GM18517 (cell line): Measurements from ENCODE around the gene PYGM.

Source experiments
- ATAC-seq: cut with Tn5 transposase; IDR thresholded peaks from one replicate; pipeline ENCODE4 v1.9.1; 2021; ENCODE audit warnings: mild to moderate bottlenecking, moderate library complexity; ENCODE audit not compliant: unreplicated experiment

Gene PYGM

DNA sequence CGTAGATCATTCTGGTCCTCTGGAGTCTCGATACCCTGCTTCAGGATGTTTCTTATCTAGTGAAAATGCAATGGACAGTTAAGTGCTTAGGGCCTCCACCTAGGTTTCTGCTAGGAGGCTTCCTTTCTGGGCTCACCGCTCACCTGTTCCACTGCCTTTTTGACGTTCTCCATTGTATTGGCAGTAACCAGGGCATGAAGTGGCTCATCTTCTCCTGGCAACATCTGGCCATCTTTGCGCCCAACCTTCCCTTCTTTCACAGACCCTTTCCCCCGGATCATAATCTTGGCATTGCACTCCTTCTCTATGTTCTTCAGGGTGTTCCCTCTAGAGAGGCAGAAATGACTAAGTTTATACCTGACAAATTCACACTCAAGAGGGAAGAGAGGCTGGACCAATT lies 9.5 kb upstream of the PYGM start:
- no peak for ATAC-seq

DNA sequence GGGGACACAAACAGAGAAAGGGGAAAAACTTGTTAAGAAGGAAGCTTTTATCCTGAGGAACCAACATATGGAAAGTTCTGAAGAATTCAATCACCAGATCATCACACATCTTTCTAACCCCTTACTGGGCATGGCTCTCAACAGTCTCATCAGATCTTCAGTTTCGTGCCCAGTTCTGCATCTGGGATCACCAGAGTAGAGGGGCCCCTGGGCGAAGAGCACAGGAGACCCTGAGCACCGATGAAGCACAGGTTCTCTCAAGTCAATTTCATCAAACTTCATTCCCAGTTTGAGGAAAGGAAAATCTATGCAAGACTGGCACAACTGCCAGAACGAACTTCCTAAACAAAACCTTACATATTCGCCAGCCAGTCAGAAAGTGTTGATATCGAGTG lies 8.5 kb upstream of the PYGM start:
- no peak for ATAC-seq

DNA sequence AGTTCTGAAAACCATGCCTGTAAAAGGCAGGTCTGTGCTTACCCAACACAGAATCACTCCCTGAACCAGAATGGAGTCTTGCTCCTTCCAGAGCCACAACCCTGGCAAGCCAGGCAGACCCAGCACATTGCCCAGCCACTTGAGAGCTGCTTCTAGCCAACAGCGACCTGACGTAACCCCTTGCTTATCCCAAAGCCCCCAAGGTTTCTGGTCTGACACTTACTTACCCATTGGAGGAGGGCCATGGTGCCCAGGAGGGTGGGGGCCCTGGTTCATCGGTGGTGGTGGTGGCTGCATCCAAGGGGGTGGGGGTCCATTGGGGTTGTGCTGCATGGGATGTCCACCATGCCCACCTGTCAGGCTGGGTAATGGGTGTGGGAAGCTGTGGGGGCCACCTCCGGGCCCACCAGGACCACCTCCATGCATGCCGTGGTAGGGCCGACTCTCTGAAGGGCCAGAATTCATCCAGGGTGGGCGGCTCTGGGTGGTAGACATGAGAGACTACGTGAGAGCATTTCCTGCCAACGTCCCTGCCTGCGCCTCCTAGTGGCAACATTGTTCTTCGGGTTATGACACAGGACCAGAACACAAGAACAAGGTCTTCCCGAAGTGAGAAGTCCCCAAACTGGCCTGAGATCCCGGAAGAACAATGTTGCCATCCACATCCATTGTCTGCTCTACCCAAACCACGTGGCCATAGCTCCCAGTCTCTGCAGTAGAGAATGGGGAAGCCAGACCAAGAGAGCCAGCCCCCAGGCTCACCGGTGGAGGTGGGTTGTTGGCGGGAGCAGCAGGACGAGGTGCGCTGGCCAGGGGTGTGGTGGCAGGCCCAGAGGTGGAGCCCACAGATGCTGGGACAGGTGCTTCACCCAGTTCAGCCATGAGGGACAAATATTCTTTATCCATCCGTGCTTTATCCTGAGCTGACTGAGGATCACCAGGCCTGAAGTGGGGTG lies 7.8 kb upstream of the PYGM start:
- ATAC-seq = no peak

DNA sequence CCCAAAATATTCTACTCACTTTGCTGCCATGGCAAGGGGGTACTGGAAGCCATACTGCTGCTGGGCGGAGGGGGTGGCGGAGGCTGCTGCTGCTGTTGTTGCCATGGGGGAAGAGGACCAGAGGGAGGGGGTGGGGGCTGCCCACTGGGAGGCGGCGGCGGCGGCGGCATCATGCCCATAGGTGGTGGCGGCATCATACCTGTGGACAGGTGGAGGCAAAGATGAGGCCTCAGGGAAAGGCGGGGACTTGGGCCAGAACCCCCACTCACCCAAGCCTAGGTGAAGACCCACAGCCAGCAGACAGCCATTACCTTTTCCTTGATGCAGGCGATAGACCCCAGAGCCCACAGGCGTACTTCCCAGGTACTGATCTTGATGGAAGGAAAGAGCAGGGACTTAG lies 7.1 kb upstream of the PYGM start:
- no peak for ATAC-seq

DNA sequence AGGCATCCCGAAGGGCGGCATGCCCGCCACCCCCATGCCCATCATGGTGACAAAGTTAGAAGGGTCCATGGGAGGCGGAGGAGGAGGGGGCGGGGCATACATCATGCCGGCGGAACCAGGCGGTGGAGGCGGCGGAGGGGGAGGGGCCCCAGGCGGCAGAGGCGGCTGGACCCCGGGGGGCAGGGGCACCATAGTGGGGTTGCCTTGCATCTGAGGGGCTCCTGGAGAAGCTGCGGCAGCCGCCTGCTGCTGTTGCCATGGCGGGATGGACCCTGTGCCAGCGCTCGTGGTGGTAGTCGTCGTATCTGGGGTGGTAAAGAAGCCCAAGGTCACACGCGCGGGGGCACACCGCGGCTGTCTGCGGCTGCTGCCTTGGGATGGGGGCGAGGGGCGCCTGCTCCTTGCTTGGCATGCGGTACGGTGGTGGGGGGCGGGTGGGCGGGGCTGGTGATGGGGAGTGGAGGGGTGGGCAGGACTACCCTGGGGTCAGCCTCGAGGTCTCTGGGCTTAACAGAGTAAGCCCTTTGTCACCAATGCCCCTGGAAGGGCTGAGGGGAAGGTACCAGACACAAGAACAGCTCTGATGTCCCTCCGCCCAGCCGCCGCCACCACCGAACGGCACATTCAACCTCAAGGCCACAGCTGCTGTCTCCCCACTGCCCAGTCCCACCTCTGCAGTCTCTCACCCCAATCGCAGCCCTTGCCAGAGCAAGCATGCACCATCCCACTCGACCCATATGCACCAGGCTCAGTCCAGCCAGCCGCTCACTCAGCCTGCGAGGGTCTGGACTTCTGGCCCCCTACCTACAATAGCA lies 6.3 kb upstream of the PYGM start:
- ATAC-seq = no peak

DNA sequence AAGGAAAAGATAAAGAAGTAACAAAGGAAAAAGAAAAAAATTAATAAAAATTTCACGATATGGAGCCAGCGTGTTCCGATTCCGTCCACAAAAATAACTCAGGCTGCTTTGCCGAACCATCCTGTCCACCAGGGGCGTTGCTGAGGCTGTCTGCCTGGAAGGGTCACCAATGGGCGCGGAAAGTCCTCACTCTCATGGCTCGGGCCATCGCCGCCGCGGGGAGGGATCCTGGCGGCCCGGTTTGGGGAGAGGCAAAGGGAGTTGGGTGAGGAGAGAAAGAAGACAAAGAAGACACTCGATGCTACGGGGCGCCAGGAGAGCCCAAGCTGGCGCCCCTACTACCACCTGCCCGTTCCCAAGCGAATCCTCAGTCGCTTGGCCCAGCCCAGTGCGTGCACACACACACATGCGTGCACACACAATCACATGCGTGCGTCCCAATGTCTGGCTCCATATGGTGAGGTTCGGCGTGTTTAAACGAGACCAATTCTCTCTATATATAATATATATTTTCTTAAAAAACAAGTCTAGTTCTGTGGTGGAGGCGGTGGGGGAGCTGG lies 5.6 kb upstream of the PYGM start:
- no peak for ATAC-seq

DNA sequence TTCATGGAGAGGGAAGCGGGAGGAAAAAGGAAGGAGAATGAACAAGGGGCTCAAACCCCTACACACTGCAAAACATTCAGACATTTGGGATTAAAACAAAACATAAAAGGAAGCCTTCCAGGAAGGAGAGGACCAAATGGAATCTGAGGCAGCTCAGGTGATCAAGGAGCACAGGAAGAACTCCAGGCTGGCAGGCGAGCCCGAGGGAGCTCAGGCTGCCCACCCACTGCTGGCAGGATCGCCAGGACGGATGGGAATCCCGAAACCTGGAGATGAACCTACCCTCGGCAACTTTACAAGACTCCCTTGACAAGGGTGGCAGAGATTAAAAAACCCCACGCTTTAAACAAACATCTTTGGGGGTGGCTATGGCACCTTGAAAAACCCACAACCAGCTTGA lies 5.0 kb upstream of the PYGM start:
- ATAC-seq = no peak

DNA sequence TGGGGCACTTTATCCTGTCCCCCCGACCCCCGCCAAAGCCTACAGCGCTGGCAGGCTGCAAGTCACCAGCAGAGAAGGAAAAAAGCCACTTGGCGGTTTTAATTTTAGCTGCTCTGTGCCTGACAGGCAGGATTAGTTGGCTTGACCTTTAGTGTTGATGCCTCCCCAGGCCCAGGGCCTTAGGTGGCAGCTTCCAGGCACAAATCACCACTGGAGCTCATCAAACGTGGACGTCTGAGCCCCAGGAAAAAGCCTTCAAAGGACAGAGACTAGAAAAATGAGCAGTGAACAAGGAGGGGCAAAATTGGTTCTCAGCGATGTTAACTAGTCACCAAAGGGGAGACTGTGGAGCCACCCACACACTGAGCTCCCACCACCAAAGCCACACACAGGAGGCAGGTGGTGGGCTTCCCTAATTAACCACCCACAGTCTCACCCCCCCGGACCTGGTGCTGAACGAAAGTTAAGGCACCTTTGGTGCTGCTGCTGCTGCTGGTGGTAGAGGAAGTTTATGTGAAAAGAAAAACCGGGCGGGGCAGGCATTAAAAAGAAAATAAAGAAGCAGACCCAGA lies 4.4 kb upstream of the PYGM start:
- no peak for ATAC-seq

DNA sequence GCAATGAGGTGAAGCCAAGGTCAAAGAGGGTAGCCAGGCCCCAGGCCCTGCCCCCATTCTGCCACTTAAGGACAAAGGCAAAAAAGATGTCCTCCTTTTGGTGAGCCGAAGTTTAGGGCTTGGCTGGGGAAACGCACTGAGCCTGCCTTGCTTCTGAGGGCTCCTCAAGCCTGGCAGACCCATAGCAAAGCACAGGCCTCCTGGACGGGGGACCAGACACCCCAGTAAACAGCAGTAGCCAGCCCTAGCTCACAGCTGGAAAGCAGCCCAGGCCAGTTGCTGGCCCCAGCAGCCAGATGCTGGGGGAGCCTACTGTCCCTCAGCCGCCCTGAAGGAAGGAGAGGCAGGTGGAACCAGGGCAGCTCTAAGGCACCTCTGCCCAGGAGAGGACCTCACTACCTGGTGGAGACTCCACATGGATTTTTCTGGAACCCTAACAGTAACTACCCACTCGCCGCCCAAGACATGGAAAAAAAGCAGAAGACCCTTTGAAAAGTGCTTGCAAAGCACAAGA lies 3.8 kb upstream of the PYGM start:
- ATAC-seq = no peak

DNA sequence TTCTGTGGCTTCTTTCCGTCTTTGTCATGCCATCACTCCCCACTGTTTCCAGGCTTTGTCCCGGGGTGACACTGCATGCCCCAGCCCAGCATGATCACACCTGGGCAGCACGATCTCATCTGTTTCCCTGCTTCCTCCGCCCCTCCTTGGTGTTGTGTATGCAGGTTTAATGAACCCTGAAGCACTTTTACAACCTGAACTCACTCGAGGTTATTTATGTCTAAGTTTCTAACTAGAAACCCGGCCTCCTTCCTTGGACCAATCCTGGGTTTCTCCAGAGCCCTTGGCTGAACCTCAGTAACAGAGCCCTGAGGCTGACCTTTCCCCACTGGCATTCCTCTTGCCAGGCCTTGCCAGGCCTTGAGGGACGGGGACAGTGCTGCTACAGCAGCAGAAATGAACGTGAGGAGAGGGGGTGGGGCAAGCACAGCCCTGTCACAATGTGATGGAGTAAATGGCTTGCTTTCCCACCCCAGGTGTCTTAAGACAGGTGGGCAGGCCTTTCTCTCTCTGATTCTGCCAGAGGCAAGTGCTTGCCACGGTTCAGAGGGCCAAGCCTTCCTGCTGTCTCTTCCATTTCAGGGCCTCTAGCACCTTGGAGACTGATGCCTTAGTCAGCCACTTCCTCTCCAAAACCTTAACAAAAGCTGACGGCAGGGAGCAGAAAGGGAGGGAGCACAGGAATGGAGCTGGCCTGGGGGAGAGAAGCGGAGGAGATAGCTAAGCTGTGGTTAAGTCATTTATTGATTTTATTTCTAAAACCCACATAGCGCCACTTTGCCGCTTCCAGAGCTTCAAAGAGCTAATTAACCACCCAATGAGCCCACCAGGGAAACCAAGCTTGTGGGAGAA lies 3.1 kb upstream of the PYGM start:
- no peak for ATAC-seq

DNA sequence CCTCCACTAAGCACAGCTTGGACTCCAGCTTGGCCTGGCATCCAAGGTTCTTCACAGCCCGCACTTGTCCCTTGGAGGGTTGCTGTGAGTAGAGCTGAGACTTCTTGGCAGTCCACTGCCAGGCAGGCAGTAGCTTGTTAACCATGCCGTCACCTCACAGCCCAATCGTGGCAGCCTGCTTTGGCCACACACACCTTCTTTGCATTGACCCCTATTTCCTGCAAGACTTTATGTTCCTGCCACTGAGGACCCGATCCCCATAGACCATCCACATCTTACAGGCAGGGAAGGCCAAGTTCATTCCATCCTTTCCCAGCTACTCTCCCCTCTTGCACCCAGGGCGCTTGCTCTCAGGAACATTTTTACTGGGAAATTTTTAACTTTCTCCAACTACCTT lies 2.5 kb upstream of the PYGM start:
- no peak for ATAC-seq

DNA sequence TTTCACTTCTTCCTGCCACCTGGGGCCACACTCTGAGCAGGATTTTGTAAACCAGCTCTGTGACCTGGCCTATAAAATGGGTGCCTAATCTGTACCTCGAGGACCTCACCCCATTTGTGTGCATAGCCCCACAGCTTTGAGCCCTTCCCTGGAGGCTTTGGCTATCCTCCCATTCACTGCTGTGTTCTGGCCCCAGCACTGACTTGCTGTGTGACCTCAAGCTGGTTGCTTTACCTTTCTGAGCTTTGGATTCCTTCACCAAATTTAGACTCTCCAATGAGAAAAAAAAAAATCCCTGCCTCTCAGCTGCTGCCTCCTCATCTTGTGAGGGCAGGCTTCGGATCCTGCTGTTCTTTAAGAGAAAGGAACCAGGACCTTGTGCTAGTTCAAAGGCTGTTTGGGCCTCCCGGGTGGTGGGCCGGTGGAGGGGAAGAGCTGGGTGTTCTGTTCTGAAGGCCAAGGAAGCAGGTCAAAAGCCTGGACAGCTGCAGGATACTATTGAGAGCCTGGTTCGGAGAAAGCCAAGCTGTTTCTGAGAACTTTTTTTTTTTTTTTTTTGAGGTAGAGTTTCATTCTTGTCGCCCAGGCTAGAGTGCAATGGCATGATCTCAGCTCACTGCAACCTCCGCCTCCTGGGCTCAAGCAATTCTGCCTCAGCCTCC lies 1.1 kb upstream of the PYGM start:
- no peak for ATAC-seq

DNA sequence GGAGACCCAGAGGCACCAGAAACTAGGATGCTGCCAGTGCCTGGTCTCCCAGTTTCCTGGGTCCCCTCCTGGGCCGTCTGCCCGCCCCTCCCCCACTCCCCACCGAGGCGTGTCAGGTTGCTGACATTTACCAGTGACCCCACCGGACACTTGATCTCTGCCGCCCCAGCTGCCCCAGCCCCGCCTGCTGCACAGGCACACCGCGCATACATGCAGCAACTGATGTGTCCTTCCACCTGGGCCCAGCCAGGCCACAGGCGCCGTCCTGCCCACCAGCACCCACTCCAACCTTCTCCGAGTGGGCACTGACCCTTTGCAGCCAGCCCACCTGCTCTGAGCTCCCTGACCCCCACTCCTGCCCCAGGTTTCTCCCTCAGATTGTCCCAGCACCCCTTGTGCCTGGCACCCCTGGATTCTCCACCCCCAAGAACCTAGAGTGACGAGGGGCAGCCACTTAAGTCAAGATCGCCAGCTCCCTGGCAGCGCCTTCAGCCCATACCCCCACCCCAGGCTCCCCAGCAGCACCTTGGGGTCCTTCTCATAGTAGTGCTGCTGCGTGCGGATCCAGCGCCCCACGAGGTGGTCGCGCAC lies 548 bp downstream of the PYGM start:
- no peak for ATAC-seq

DNA sequence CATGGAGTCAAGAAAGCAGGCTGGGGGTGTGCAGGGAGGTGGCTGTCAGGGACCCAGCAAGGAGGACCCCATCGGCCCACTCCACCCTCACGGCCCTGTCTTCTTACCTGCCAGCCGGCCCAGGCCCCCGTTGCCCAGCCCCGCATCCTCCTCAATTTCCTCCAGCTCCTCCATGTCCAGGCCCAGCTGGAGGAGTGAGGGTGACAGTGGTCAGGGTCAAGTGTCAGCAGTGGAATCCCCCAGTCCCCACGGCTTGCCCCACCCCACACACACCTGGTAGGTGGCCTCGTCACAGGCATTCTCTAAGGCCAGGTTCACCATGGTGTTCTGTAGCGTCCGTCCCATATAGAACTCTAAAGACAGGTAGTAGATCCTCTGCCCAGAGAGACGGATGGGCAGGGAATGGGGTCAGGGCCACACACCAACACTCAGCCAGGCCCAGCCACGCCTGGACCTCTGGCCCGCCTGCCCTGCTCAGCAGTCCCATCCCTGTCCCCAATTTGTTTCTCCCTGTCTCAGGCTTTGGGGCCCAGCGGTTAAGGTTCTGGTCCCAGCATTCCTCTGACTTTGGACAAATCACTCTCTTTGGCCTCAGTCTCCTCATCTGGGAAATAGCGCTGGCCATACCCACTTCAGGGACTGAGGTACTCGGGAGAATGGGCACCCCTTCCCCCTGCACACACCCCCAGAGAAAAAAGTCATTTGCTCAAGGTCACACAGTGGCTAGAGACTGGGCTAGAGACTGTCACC lies 1.3 kb downstream of the PYGM start:
- ATAC-seq = no peak

DNA sequence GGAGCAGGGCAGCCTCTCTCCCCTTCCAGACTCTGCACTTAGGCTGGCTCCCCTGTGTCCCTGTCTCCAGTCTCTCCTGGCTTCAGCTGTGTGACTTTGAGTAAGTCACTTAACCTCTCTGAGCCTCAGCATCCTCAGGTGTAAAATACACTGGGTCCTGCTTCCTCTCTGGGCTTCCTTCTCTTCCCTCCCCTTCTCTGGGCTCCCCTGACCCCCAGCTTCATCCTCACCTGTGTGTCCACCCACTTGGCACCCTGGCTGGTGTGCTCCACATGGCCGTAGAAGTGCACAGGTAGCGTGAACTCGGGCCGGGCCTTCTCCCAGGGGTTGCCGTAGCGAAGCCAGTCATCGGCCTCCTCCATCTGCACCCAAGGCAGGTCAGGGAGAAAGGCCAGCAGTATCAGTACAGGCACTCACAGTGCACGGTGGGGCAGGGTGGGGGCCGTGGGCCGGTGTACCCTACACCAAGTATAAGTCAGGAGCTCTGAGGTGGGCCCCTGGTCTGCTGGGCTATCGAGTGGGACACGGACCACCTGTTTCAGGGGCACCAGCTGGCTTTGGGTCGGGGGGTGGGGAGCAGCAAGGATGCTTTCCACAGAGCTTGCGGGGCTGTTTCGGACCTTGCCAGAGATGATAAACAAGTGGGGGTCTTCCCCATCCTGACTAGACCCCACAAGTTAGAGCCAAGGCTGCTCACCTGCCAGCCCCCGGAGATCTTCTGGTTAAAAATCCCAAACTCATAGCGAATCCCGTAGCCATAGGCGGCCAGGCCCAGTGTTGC lies 2.0 kb downstream of the PYGM start:
- no peak for ATAC-seq

DNA sequence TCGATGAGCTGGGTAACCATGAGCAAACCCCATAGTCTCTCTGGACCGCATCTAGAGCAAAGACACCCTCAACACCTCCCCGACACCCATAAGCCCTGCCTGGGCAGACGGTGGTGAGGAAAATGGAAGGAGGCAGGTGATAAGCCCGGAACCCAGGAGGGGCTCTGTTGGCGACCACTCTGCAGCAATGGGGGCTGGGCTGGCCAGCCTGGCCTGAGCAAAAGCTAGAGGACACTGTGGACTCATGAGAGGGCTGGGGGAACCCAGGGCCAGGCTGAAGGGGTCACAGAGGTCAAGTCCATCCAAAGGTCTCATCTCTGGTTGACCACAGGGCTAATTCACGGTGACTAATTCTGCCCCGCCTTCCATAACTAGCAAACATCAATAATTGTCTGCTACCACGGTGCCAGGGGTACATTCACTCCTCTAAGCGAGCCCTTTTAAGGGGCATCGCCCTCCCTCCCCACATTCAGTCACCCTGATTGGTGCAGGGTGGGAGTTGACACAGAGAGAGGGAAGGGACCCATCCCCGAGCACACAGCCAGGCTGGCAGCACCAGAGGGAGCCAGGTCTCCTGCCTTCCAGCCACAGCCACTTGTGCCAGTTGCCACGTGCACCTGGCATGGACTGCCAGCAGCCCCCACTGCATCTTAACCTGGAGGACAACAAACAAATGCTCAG lies 4.0 kb downstream of the PYGM start:
- no peak for ATAC-seq

DNA sequence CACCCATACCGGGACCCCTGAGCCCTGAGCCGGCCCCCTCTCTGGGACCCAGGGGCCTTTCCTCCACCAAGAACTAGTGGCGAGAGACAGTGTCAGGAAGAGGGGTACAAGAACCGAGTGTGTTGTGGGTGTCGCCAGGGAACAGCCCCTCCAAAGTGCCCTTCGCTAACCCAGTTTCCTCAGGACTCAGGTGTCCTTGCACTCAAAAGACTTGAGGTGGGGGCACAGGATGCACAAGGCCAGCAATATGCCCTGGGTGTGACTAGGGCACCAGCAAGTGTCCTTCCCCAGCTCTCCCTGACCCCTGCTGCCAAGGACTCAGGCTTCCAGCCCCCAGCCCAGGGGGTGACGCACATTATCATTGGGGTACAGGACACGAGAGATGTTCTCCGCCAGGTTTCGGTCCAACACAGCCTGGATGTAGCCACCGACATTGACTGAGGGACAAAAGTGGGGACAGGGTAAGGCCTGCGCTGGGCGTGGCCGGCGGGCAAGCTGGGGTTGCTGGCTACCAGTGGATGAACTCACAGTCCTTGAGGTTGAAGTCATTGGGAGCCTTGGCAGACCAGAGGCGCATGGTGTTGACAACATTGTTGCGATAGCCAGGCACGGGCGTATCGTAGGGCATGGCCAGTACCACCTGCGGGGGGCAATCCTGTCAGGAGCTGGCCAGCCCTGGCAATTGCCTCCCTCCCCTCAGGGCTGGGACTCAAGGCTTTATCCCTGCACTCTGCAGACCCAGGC lies 4.7 kb downstream of the PYGM start:
- ATAC-seq = no peak
